Prostate gland (tissue), 2 donors: Measurements from ENCODE around the gene ARPC1A.
"Not testable (repeated sequence)": the region's sequence is repeated elsewhere in the genome, so short reads cannot be mapped to it uniquely, and the experiment has no call there.

Experiments used
- POLR2A ChIP-seq: fragments of 450-650 bp; IDR thresholded peaks from one replicate; pipeline ENCODE4 v1.6.1; 2016; ENCODE audit warnings: antibody characterized with exemption, mild to moderate bottlenecking
- TF ChIP-seq, protein P1 (sequence below), 4 experiments: fragments of 200-600 bp in 2 of 4; fragments of 450-650 bp in 2 of 4; sonication (generic) in 2 of 4; IDR thresholded peaks; 1 replicate in 3 of 4; 2 replicates in 1 of 4; pipeline ENCODE4 v1.5.1; 2016 to 2019; ENCODE audit warnings: antibody characterized with exemption in 4 of 4, mild to moderate bottlenecking in 2 of 4, moderate library complexity in 2 of 4

GRCh38 chr7:99290148-99290547 lies 35.5 kb upstream of the ARPC1A start:
- TF ChIP-seq, protein P1, sequence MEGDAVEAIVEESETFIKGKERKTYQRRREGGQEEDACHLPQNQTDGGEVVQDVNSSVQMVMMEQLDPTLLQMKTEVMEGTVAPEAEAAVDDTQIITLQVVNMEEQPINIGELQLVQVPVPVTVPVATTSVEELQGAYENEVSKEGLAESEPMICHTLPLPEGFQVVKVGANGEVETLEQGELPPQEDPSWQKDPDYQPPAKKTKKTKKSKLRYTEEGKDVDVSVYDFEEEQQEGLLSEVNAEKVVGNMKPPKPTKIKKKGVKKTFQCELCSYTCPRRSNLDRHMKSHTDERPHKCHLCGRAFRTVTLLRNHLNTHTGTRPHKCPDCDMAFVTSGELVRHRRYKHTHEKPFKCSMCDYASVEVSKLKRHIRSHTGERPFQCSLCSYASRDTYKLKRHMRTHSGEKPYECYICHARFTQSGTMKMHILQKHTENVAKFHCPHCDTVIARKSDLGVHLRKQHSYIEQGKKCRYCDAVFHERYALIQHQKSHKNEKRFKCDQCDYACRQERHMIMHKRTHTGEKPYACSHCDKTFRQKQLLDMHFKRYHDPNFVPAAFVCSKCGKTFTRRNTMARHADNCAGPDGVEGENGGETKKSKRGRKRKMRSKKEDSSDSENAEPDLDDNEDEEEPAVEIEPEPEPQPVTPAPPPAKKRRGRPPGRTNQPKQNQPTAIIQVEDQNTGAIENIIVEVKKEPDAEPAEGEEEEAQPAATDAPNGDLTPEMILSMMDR (IDR thresholded peaks at IDR 0.05): not testable (repeated sequence)
- not testable (repeated sequence) for TF ChIP-seq POLR2A
